ENCODE data around the gene GJC2.

GRCh38 chr1:228144193-228144992 lies 5.3 kb upstream of the GJC2 start:
- TF ChIP-seq POLR2AphosphoS5 (IDR thresholded peaks at IDR 0.05) (no peak), CTCF (IDR thresholded peaks at IDR 0.05) (no peak), POLR2A (IDR thresholded peaks at IDR 0.05) (no peak)

Measured in breast epithelium (tissue), 3 donors.